Right ventricle myocardium inferior (tissue), 1 donor: ENCODE data around the gene KDF1. TPM values are rescaled to one million over a fixed set of nuclear protein-coding genes. Genes with fewer than 3 reads are reported as not detected.

Experiments used
- ATAC-seq: fragments of 200-7000 bp; cut with Tn5 transposase; one replicate; pipeline ENCODE4 v1.9.1; 2020; ENCODE audit warnings: mild to moderate bottlenecking, moderate library complexity
- DNase-seq: peaks from one replicate; pipeline ENCODE4 v3.0.0; 2021; ENCODE audit errors: missing footprints
- intact Hi-C: fragments of 100-400 bp; cut with DNase I; formaldehyde crosslinking; loops from one replicate; pipeline ENCODE4 v1.11.0; 2022
- total RNA-seq: library from RNA; stranded (reverse); fragmentation: NEBNext Ultra II Directional; extraction: Animal tissue kit (Norgen Biotek cat#: 25700); gene quantifications from one replicate; pipeline ENCODE4 v1.2.1, GENCODE V29; 2021
- donor health status: DM: no; HTN: yes; CAD: no; lungs with severe emphysema.

The KDF1 gene
- total RNA-seq, 1 donor from 2014 or later: 0.68 TPM

GRCh38 chr1:26900815-26901511, 59.3 kb downstream of the KDF1 start:
- ATAC-seq: no peak
- no peak for DNase-seq
- intact Hi-C loops: no loop called here

- peak; percentile 87 for ATAC-seq
- DNase-seq: peak; percentile 96
- intact Hi-C loops: no loop called here
Observed at GRCh38 chr1:26900001-26900814, 60.1 kb downstream of the KDF1 start, which contains the start of gene GPATCH3. GPATCH3 (minus strand) TSS chr1:26900467; CDS start chr1:26900442, 25 bp downstream.

Other genes with a start within 250 kb of the KDF1 start
- 6.1 TPM for gene PIGV, start 172.5 kb downstream of the KDF1 start, total RNA-seq
- gene ZDHHC18, start 133.8 kb downstream of the KDF1 start, total RNA-seq: 17.7 TPM
- gene SFN, start 97.3 kb downstream of the KDF1 start, total RNA-seq: not detected
- 14.9 TPM for gene GPN2, start 70.2 kb downstream of the KDF1 start, total RNA-seq
- 10.9 TPM for gene GPATCH3, start 60.0 kb downstream of the KDF1 start, total RNA-seq
- 4.7 TPM for gene NR0B2, start 46.5 kb downstream of the KDF1 start, total RNA-seq
- 72.5 TPM for gene NUDC, start 38.7 kb downstream of the KDF1 start, total RNA-seq
- 26.9 TPM for gene TRNP1, start 33.2 kb upstream of the KDF1 start, total RNA-seq
- gene TENT5B, start 52.4 kb upstream of the KDF1 start, total RNA-seq: 41.8 TPM
- 20.2 TPM for gene SLC9A1, start 194.7 kb upstream of the KDF1 start, total RNA-seq